GM12878 (cell line): ENCODE data around the gene CD38. TPM values are rescaled to one million over a fixed set of nuclear protein-coding genes. Genes with fewer than 3 reads are reported as not detected.

Source experiments
- ATAC-seq: fragments of 200-7000 bp; cut with Tn5 transposase; 3 replicates; pipeline ENCODE4 v1.9.1; 2020; ENCODE audit warnings: mild to moderate bottlenecking, moderate library complexity
- BruUV-seq: library from RNA; stranded (reverse); fragments of 400-500 nt; replicated peaks from 2 replicates; lab custom pipeline; 2021; lab: Mats Ljungman, UMichigan
- CTCF ChIA-PET: fragments of 300-600 bp; sonication (Branson Sonifier 250); formaldehyde crosslinking; extraction: SDS; loops from one replicate; lab custom pipeline; 2021; ENCODE audit warnings: inconsistent platforms; lab: Yijun Ruan, JAX
- POLR2A ChIA-PET: fragments of 350-600 bp; formaldehyde crosslinking; extraction: SDS; loops from one replicate; lab custom pipeline; 2021; ENCODE audit warnings: inconsistent platforms; lab: Charles Lee
- RAD21 ChIA-PET: fragments of 300-600 bp; sonication (Branson Sonifier 250); formaldehyde crosslinking; loops from one replicate; lab custom pipeline; 2023; ENCODE audit warnings: antibody characterized with exemption; ENCODE audit not compliant: unreplicated experiment; lab: Charles Lee
- SMC1A ChIA-PET: fragments of 300-600 bp; sonication (Branson Sonifier 250); formaldehyde crosslinking; loops from one replicate; lab custom pipeline; 2023; ENCODE audit not compliant: unreplicated experiment, uncharacterized antibody; lab: Charles Lee
- DNase-seq: peaks from one replicate; pipeline ENCODE4 v3.0.0-alpha.2; 2011; ENCODE audit warnings: low read depth, low spot score
- FAIRE-seq: peaks from 3 replicates; lab custom pipeline; 2011; peaks lifted over from hg19 to GRCh38; lab: Jason Lieb, UNC
- H2AFZ ChIP-seq: 2 replicates; pipeline ENCODE4 v1.6.0; 2011; ENCODE audit warnings: low read depth, low read length, control low read depth; ENCODE audit not compliant: control insufficient read depth
- H3K27ac ChIP-seq: 2 replicates; pipeline ENCODE4 v1.5.1; 2011; ENCODE audit warnings: control low read depth; ENCODE audit not compliant: control insufficient read depth, insufficient read depth
- H3K27me3 ChIP-seq, 2 experiments: replicated peaks in 1 of 2; 2 replicates each; pipeline versions ENCODE4 v1.6.0 to v1.6.1; 2011; ENCODE audit warnings: low read length in 1 of 2; ENCODE audit not compliant: control insufficient read depth in 2 of 2, insufficient read depth in 2 of 2
- H3K36me3 ChIP-seq, 2 experiments: 2 replicates each; pipeline ENCODE4 v1.5.1; 2011; ENCODE audit warnings: low read length in 1 of 2; ENCODE audit not compliant: control insufficient read depth in 2 of 2, insufficient read depth in 2 of 2
- H3K4me1 ChIP-seq: 2 replicates; pipeline ENCODE4 v1.6.1; 2011; ENCODE audit warnings: mild to moderate bottlenecking, low read length, moderate library complexity, mixed read lengths; ENCODE audit not compliant: control insufficient read depth, insufficient read depth
- H3K4me2 ChIP-seq: 2 replicates; pipeline ENCODE4 v1.6.0; 2011; ENCODE audit warnings: control low read depth; ENCODE audit not compliant: control insufficient read depth, insufficient read depth
- H3K4me3 ChIP-seq: fragments of 200-600 bp; sonication (generic); 2 replicates; pipeline ENCODE4 v1.5.1; 2016
- H3K79me2 ChIP-seq: 2 replicates; pipeline ENCODE4 v1.6.0; 2011; ENCODE audit warnings: low read length; ENCODE audit not compliant: control insufficient read depth, insufficient read depth
- H3K9ac ChIP-seq: 2 replicates; pipeline ENCODE4 v1.8.0; 2011; ENCODE audit warnings: low read length, control low read depth, mixed read lengths; ENCODE audit not compliant: control insufficient read depth, insufficient read depth
- H3K9me3 ChIP-seq: replicated peaks from 3 replicates; pipeline ENCODE4 v1.5.1; 2011; ENCODE audit warnings: mild to moderate bottlenecking, low read length; ENCODE audit not compliant: control insufficient read depth, insufficient read depth
- H4K20me1 ChIP-seq: 2 replicates; pipeline ENCODE4 v1.6.0; 2011; ENCODE audit not compliant: control insufficient read depth, insufficient read depth
- BMI1 ChIP-seq: fragments of 450-650 bp; IDR thresholded peaks from 2 replicates; pipeline ENCODE4 v1.6.1; 2016; ENCODE audit warnings: mild to moderate bottlenecking, moderate library complexity, borderline replicate concordance
- FOS ChIP-seq: IDR thresholded peaks from 3 replicates; pipeline ENCODE4 v1.6.1; 2011; ENCODE audit warnings: borderline replicate concordance; ENCODE audit not compliant: insufficient read length; ENCODE audit errors: extremely low read depth
- GATAD2B ChIP-seq: fragments of 450-650 bp; conservative IDR thresholded peaks from 2 replicates; pipeline ENCODE4 v1.6.1; 2017; ENCODE audit warnings: low read depth, mild to moderate bottlenecking, moderate library complexity
- SP1 ChIP-seq: IDR thresholded peaks from one replicate; pipeline ENCODE4 v1.6.1; 2011; ENCODE audit warnings: low read depth, low read length
- ZZZ3 ChIP-seq: IDR thresholded peaks from 2 replicates; pipeline ENCODE4 v1.6.1; 2011; ENCODE audit warnings: low read depth; ENCODE audit not compliant: control insufficient read depth, insufficient read length
- WGBS: methylation state at CpG from one replicate; pipeline ENCODE4 v1.1.6; 2016; ENCODE audit warnings: low lambda C conversion rate; ENCODE audit not compliant: insufficient replicate concordance, insufficient coverage; ENCODE audit errors: missing lambda C conversion rate; 5-methylcytosine and 5-hydroxymethylcytosine counted together
- in situ Hi-C: fragments of 300-500 bp; cut with MboI; formaldehyde crosslinking; loops from 9 replicates; pipeline ENCODE4 v1.14.3; 2018; ENCODE audit warnings: mixed read lengths
- intact Hi-C: fragments of 100-400 bp; cut with micrococcal nuclease; formaldehyde crosslinking; loops from one replicate; pipeline ENCODE4 v1.14.2; 2022; ENCODE audit not compliant: unreplicated experiment
- polyA plus RNA-seq, 11 experiments: library from polyadenylated mRNA; depleted of rRNA in 4 of 11; unstranded in 6 of 11; stranded (reverse) in 5 of 11; fragments of >200 nt; fragmentation: Nextera tagmentation in 4 of 11; fragmentation: Illumina TruSeq in 1 of 11; extraction: Ambion mirVana in 4 of 11; extraction: Trizol in 1 of 11; gene quantifications; 1 replicate in 1 of 11; 2 replicates in 10 of 11; pipeline versions ENCODE4 v1.2.1 to v1.2.3, GENCODE V29; 2011 to 2016; ENCODE audit warnings: inconsistent platforms in 2 of 11, missing spikeins in 2 of 11, low read depth in 1 of 11
- total RNA-seq, 4 experiments: library from RNA; depleted of rRNA in 3 of 4; stranded (reverse); fragments of >200 nt in 3 of 4; fragmentation: Illumina TruSeq in 1 of 4; extraction: Trizol in 1 of 4; gene quantifications; 2 replicates each; pipeline versions ENCODE4 v1.2.1 to v1.2.3, GENCODE V29; 2013 to 2021
- TF ChIP-seq, protein P1 (sequence below): IDR thresholded peaks from 2 replicates; pipeline ENCODE4 v1.6.1; 2012; ENCODE audit warnings: improper control_type of control experiment, low read depth, low read length; ENCODE audit not compliant: insufficient replicate concordance
- TF ChIP-seq, protein P2 (sequence below): fragments of 450-650 bp; IDR thresholded peaks from 2 replicates; pipeline ENCODE4 v1.6.1; 2016; ENCODE audit warnings: mild to moderate bottlenecking
- TF ChIP-seq, protein P3 (sequence below): IDR thresholded peaks from 2 replicates; pipeline ENCODE4 v1.6.1; 2011; ENCODE audit warnings: low read depth, mild to moderate bottlenecking, low read length, moderate library complexity, borderline replicate concordance; ENCODE audit errors: extremely low read depth
- TF ChIP-seq, protein P4 (sequence below): fragments of 450-650 bp; formaldehyde crosslinking; IDR thresholded peaks from 2 replicates; pipeline ENCODE4 v1.4.0; 2020; ENCODE audit warnings: mild to moderate bottlenecking, moderate library complexity

Gene CD38
- total and polyA plus RNA-seq, 10 of the 15 experiments (the other 5 are each of a cell fraction or from before 2014, with no cell fraction given), result 3.5 to 39.8 (median 12.7) TPM

DNA sequence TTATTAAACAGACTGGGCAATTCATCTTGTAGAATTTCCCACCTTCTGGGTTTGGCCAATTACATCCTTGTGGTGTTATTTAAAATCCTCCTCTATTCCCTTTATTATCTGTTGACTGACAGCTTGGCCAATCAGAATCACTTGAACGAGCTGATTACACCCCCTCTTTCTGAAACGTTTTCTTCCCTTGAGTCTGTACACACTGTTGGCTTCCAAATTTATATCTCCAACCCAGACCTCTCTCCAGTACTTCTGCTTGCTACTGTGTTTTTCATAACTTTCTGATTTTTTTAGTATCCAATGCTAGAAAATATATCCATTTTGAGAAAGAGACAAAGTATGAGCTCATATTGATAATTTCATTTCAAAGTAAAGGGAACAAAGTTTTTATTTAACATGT lies 14.8 kb downstream of the CD38 start:
- no peak for FAIRE-seq
- Histone ChIP-seq H3K4me2 (no peak overlapping the region), H3K9me3 (no peaks in the 10 kb centered on the region), H3K4me3 (no peak overlapping the region), H3K36me3 (0 out of 4 replicates have a peak, but pooled peaks cover 0 to 2% of the 10 kb centered on the region in 2 experiments), H3K27ac (no peak overlapping the region), H3K4me1 (peaks cover 7% of the 10 kb centered on the region; the same call in 1 of the 2 replicates), H4K20me1 (no peaks in the 10 kb centered on the region), H3K79me2 (no peaks in the 10 kb centered on the region), H2AFZ (no peak overlapping the region), H3K9ac (no peak overlapping the region), H3K27me3 (no peaks in the 10 kb centered on the region)
- in situ Hi-C loops (no loop called here), intact Hi-C loops (no loop called here)
- ChIA-PET SMC1A (interaction anchor here (0.6 to 3.6 kb wide), 8 partner anchors 8 to 67 kb away, joined by 3 to 18 read pairs (median 4); no protein-coding TSS in a partner anchor), POLR2A (interaction anchor here (1.2 kb wide), 1 partner anchor 10 kb away, joined by 4 read pairs; no protein-coding TSS in a partner anchor), RAD21 (interaction anchor here (0.8 to 2.5 kb wide), 5 partner anchors 10 to 90 kb away, joined by 3 to 8 read pairs (median 3); no protein-coding TSS in a partner anchor), CTCF (interaction anchor here (1.0 to 1.3 kb wide), 2 partner anchors 11 to 13 kb away, joined by 3 to 9 read pairs; no protein-coding TSS in a partner anchor)
- no peak for DNase-seq
- BruUV-seq, result no TSS peak
- no peak for ATAC-seq
- WGBS, result 9% methylated on average over 2 of the region's 2 CpGs
- TF ChIP-seq FOS (no peak), BMI1 (no peak), ZZZ3 (no peak), SP1 (no peak), GATAD2B (no peak)
- TF ChIP-seq, protein P1, sequence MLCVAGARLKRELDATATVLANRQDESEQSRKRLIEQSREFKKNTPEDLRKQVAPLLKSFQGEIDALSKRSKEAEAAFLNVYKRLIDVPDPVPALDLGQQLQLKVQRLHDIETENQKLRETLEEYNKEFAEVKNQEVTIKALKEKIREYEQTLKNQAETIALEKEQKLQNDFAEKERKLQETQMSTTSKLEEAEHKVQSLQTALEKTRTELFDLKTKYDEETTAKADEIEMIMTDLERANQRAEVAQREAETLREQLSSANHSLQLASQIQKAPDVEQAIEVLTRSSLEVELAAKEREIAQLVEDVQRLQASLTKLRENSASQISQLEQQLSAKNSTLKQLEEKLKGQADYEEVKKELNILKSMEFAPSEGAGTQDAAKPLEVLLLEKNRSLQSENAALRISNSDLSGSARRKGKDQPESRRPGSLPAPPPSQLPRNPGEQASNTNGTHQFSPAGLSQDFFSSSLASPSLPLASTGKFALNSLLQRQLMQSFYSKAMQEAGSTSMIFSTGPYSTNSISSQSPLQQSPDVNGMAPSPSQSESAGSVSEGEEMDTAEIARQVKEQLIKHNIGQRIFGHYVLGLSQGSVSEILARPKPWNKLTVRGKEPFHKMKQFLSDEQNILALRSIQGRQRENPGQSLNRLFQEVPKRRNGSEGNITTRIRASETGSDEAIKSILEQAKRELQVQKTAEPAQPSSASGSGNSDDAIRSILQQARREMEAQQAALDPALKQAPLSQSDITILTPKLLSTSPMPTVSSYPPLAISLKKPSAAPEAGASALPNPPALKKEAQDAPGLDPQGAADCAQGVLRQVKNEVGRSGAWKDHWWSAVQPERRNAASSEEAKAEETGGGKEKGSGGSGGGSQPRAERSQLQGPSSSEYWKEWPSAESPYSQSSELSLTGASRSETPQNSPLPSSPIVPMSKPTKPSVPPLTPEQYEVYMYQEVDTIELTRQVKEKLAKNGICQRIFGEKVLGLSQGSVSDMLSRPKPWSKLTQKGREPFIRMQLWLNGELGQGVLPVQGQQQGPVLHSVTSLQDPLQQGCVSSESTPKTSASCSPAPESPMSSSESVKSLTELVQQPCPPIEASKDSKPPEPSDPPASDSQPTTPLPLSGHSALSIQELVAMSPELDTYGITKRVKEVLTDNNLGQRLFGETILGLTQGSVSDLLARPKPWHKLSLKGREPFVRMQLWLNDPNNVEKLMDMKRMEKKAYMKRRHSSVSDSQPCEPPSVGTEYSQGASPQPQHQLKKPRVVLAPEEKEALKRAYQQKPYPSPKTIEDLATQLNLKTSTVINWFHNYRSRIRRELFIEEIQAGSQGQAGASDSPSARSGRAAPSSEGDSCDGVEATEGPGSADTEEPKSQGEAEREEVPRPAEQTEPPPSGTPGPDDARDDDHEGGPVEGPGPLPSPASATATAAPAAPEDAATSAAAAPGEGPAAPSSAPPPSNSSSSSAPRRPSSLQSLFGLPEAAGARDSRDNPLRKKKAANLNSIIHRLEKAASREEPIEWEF, result no peak
- TF ChIP-seq, protein P2, sequence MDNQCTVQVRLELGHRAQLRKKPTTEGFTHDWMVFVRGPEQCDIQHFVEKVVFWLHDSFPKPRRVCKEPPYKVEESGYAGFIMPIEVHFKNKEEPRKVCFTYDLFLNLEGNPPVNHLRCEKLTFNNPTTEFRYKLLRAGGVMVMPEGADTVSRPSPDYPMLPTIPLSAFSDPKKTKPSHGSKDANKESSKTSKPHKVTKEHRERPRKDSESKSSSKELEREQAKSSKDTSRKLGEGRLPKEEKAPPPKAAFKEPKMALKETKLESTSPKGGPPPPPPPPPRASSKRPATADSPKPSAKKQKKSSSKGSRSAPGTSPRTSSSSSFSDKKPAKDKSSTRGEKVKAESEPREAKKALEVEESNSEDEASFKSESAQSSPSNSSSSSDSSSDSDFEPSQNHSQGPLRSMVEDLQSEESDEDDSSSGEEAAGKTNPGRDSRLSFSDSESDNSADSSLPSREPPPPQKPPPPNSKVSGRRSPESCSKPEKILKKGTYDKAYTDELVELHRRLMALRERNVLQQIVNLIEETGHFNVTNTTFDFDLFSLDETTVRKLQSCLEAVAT, result no peak
- TF ChIP-seq, protein P3, sequence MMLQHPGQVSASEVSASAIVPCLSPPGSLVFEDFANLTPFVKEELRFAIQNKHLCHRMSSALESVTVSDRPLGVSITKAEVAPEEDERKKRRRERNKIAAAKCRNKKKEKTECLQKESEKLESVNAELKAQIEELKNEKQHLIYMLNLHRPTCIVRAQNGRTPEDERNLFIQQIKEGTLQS, result no peak
- TF ChIP-seq, protein P4, sequence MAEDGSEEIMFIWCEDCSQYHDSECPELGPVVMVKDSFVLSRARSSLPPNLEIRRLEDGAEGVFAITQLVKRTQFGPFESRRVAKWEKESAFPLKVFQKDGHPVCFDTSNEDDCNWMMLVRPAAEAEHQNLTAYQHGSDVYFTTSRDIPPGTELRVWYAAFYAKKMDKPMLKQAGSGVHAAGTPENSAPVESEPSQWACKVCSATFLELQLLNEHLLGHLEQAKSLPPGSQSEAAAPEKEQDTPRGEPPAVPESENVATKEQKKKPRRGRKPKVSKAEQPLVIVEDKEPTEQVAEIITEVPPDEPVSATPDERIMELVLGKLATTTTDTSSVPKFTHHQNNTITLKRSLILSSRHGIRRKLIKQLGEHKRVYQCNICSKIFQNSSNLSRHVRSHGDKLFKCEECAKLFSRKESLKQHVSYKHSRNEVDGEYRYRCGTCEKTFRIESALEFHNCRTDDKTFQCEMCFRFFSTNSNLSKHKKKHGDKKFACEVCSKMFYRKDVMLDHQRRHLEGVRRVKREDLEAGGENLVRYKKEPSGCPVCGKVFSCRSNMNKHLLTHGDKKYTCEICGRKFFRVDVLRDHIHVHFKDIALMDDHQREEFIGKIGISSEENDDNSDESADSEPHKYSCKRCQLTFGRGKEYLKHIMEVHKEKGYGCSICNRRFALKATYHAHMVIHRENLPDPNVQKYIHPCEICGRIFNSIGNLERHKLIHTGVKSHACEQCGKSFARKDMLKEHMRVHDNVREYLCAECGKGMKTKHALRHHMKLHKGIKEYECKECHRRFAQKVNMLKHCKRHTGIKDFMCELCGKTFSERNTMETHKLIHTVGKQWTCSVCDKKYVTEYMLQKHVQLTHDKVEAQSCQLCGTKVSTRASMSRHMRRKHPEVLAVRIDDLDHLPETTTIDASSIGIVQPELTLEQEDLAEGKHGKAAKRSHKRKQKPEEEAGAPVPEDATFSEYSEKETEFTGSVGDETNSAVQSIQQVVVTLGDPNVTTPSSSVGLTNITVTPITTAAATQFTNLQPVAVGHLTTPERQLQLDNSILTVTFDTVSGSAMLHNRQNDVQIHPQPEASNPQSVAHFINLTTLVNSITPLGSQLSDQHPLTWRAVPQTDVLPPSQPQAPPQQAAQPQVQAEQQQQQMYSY, result no peak
